Measurements from ENCODE around the gene COPA. TPM values are rescaled to one million over a fixed set of nuclear protein-coding genes. Genes with fewer than 3 reads are reported as not detected.

Gene COPA
- polyA plus RNA-seq, 1 of the 3 experiments (the other 2 are of a cell fraction), result 91.4 TPM

DNA sequence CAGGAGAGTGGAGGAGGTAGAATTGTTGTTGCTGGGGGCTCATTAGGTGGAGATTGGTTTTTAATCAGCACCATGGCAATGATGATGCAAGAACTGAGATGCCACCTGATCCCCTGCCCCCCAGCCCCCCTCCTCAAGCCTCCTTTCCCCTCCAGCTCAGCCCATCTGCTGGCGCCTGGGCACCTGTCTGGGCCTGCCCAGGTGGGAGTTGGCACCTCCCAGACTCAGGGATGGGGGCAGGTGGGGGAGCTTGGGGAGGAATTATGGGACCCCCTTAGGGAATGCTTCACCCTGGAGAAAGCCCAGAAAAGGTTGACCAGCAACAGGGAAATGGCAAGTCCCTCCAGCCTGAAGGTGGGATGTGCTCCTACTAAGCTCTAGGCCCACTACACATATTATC, 22.3 kb upstream of the COPA start:
- Histone ChIP-seq H2AFZ (ENCODE audit: low read depth) (no peak overlapping the region), H3K27ac (ENCODE audit: low read depth in 2 of 2, low read length in 1 of 2) (no peak overlapping the region), H3K4me3 (ENCODE audit: low read depth in 2 of 2, low read length in 1 of 2) (no peak overlapping the region), H3K36me3 (replicated peaks in 1 of 2; ENCODE audit: control insufficient read depth in 1 of 2, insufficient read depth in 2 of 2, low read length in 1 of 2) (peaks cover 0 to 6% of the 10 kb centered on the region in 2 experiments), H3K9me2 (no peaks in the 10 kb centered on the region), H3K79me2 (ENCODE audit: insufficient read depth) (no peaks in the 10 kb centered on the region), H3K9me3 (no peaks in the 10 kb centered on the region), H4K20me1 (ENCODE audit: insufficient read depth) (no peaks in the 10 kb centered on the region), H3K4me1 (ENCODE audit: control insufficient read depth in 1 of 2, insufficient read depth in 2 of 2, low read depth in 1 of 2, low read length in 1 of 2) (no peaks in the 10 kb centered on the region), H3K9ac (no peak overlapping the region), H3F3A (replicated peaks; ENCODE audit: insufficient read depth) (no peaks in the 10 kb centered on the region), H3K4me2 (no peak overlapping the region), H3K27me3 (ENCODE audit: insufficient read depth) (no peaks in the 10 kb centered on the region)
- 80% methylated on average over 1 of the region's 1 CpG for WGBS (ENCODE audit: low lambda C conversion rate)
- ChIA-PET POLR2A (no interaction called here), CTCF (interaction anchor here (2.5 to 9.0 kb wide), 2 partner anchors 10 to 11 kb away, joined by 9 to 85 read pairs; no protein-coding TSS in a partner anchor)
- no peak for TF ChIP-seq SIN3A (IDR thresholded peaks at IDR 0.05; ENCODE audit: borderline replicate concordance, low read depth, low read length)
- no peak for TF ChIP-seq GABPA (IDR thresholded peaks at IDR 0.05; ENCODE audit: low read depth)
- TF ChIP-seq, protein P1, sequence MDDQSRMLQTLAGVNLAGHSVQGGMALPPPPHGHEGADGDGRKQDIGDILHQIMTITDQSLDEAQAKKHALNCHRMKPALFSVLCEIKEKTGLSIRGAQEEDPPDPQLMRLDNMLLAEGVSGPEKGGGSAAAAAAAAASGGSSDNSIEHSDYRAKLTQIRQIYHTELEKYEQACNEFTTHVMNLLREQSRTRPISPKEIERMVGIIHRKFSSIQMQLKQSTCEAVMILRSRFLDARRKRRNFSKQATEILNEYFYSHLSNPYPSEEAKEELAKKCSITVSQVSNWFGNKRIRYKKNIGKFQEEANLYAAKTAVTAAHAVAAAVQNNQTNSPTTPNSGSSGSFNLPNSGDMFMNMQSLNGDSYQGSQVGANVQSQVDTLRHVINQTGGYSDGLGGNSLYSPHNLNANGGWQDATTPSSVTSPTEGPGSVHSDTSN (IDR thresholded peaks at IDR 0.05), result no peak
- no peak for TF ChIP-seq EP300 (IDR thresholded peaks at IDR 0.05; ENCODE audit: borderline replicate concordance in 1 of 2, low read depth in 1 of 2, low read length in 1 of 2)
- TF ChIP-seq USF2 (IDR thresholded peaks at IDR 0.05; ENCODE audit: borderline replicate concordance, low read depth, low read length), result no peak
- TF ChIP-seq JUND (IDR thresholded peaks at IDR 0.05), result no peak
- TF ChIP-seq, protein P2, sequence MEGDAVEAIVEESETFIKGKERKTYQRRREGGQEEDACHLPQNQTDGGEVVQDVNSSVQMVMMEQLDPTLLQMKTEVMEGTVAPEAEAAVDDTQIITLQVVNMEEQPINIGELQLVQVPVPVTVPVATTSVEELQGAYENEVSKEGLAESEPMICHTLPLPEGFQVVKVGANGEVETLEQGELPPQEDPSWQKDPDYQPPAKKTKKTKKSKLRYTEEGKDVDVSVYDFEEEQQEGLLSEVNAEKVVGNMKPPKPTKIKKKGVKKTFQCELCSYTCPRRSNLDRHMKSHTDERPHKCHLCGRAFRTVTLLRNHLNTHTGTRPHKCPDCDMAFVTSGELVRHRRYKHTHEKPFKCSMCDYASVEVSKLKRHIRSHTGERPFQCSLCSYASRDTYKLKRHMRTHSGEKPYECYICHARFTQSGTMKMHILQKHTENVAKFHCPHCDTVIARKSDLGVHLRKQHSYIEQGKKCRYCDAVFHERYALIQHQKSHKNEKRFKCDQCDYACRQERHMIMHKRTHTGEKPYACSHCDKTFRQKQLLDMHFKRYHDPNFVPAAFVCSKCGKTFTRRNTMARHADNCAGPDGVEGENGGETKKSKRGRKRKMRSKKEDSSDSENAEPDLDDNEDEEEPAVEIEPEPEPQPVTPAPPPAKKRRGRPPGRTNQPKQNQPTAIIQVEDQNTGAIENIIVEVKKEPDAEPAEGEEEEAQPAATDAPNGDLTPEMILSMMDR (IDR thresholded peaks at IDR 0.05), result no peak
- no peak for TF ChIP-seq IRF3 (IDR thresholded peaks at IDR 0.05; ENCODE audit: low read depth, low read length)
- no peak for TF ChIP-seq REST (IDR thresholded peaks at IDR 0.05; ENCODE audit: low read depth, low read length)
- TF ChIP-seq RFX5 (IDR thresholded peaks at IDR 0.05; ENCODE audit: low read length), result no peak
- TF ChIP-seq MXI1 (IDR thresholded peaks at IDR 0.05; ENCODE audit: low read depth, low read length), result no peak
- no peak for TF ChIP-seq ELF1 (IDR thresholded peaks at IDR 0.05)
- TF ChIP-seq RCOR1 (IDR thresholded peaks at IDR 0.05; ENCODE audit: low read length), result no peak
- no peak for TF ChIP-seq TCF12 (IDR thresholded peaks at IDR 0.05)
- no peak for TF ChIP-seq RXRA (IDR thresholded peaks at IDR 0.05; ENCODE audit: borderline replicate concordance, low read depth)
- no peak for TF ChIP-seq FOSL2 (IDR thresholded peaks at IDR 0.05; ENCODE audit: borderline replicate concordance, low read depth)
- no peak for TF ChIP-seq CHD2 (IDR thresholded peaks at IDR 0.05; ENCODE audit: low read length, partially characterized antibody)
- TF ChIP-seq EZH2phosphoT487 (IDR thresholded peaks at IDR 0.05; ENCODE audit: borderline replicate concordance, low read depth), result no peak
- DNase-seq, result no peak
